CD4-positive, alpha-beta T cell treated with Interferon alpha-2 for 1 hour (primary cell): ENCODE results near the gene ITPR3.

ENCODE experiments used
- DNase-seq, 2 donors: peaks; one replicate each; pipeline ENCODE4 v3.0.0-alpha.2; 2020 to 2022

Gene ITPR3

DNA sequence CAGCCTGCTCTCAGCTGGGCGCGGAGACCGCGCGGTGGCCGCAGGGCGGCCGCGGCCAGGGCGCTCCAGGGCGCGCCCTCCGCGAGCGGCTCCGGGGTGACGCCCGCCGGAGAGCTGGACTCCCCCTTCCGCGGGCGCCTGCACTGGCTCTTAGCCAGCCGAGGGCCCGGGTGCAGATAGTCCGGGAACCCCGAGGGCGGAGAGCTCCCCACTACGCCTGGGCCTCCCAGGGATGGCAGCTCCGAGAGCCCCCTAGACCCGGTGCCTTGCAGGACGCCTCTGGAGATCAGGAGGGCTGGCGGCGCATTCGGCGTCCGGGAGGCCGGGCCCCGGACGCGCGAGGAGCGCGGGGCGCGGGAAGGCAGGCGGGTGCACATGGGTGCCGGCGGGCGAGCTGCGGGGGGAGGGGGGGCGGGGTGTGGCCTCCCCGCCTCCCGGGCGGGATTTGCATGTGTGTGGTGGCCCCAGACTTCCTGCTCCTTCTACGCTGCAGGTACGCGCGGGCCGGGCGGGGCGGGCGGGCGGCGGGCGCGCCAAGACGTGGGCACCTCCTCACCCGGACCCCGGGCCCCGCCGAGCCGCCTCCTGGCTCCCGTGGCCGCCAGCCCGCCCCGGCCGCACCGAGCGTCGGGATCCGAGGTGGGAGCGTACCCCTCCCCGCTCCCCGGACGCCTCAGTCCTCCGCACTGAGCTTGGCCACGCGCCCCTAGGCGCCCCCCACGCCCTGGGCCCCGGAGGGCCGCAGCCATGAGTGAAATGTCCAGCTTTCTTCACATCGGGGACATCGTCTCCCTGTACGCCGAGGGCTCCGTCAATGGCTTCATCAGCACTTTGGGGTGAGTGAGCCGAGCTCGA, at the start of gene ITPR3:
TSS of gene ITPR3 (plus strand) at position 467 of the 855 bp plus-strand sequence. CDS start at position 748, 281 bp downstream.
- peak; percentile 75 to 82 for DNase-seq

DNA sequence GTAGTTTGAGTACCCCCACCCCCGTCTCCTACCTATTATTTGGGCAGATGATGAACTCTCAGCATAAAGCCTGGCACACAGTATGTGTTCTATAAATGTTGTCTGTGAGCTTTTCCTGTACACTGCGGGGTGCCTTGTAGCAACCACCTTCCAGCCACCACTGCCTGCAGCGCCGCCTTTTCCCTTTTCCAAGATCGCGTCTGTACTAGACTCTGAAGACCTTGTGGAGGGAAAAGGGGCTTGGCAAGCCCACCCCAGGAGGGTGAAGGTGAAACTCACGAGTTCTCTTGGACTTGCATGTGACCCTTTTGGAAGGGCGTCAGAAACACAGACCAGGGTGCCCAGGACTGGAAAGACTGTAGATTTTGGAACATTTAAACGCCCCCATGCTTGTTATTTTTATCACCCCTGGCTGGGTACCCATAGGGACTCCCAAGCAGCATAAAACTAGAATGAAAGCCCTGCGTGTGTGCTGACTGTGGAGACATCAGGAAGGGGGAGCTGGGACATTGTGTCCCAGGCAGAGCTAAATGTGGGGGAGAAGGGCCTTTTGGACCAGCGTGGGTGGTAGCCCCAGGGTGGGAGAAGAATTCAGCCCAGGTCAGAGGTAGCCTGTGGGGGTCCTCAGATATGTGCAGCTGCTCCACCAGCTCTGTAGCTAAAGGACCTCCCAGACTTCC, 49.3 kb upstream of the ITPR3 start:
- DNase-seq, result no peak

DNA sequence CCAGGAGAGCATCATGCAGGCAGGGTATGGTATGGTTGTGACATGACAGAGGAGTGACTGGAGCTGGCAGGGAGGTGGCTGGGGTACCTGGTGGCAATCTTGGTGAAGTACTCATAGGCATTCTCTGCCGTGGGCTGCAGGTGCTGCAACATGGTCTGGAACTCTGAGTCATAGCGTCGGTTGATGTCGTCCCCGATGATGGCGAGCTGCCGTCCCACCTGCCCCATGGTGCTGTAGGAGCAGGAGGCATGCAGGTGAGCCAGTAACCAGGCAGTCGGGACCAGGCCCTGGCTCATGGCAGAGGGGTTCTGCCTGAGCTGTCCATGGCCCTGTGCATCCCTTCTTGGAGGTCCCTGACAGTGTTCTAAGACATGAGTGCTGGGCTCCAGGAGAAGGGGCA, 45.9 kb upstream of the ITPR3 start:
- no peak for DNase-seq

DNA sequence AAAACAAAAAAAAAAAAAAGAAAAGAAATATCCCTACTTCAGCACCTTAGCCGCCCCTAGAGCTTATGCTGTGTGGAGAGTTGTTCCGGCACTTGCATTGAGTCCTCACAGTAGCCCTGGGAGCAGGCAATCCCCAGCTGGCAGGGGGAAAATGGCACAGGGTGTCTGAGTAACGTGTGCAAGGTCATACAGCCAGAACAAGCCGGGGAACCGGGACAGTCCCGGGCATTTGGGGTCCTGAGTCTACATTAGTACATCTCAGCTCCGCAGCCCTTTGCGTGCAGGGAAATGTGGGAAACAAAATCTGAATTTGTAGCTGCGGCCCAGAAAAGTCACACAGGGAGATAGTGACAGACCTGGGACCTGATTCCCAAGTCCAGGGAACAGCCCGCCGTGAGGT, 44.5 kb upstream of the ITPR3 start:
- DNase-seq, result no peak

DNA sequence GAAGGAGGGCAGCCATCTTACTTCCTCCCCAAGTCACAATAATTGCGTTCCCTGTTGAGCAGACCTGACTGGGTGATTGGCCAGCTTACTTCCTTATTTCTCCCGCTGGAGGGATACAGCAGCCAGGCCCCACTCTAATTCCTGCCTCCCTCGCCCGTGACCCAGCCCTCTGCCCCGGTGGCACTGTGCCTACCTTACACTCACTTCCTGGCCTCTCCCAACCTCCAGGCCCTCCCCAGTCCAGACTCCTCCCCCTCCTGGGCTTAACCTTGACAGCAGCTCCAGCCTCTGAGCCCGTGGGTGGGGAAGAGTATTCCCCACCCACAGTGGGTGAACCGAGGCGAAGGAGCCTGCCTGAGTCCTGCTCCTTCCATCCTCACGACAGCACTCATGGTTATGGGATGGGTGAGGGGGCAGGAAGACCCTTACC, 44.0 kb upstream of the ITPR3 start:
- peak; percentile 32 to 48 for DNase-seq

DNA sequence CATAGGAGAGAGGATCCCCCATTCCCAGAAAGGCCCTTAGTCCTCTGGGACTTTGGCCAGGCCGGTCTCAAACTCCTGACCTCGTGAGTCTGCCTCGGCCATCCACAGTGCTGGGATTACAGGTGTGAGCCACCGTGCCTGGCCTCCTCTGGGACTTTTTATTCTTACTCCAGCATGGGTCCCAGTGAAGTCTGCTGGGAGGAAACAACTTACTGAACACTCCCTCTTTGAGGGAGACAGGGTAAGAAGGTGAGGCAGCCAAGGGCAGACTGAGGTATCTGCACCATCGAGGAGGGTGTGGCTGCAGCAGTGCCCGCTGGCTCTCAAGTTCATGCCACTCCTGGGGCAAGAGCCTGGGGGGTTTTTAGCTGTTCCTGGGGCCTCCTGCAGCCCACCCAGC, 43.4 kb upstream of the ITPR3 start:
- peak in 1 of 2 donors; percentile 36 for DNase-seq

DNA sequence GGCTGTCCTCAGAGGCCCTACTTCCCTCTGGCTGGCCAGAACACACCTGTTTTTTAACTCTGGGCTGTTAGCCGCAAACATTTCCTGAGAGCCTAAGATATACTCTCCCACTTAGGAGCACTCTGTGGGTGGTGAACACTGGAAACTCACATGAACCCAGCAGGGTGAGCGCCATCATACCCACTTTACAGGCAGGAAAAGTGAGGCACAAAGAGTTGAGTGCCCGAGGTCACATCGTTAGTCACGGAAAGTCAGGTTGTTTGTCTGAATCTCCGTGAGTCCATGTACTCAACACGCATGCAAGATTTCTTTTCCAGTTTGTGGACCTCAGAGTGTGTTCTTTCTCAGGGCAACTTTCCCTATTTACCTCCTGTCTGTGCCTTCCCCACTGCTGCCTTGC, 43.0 kb upstream of the ITPR3 start:
- DNase-seq, result no peak

DNA sequence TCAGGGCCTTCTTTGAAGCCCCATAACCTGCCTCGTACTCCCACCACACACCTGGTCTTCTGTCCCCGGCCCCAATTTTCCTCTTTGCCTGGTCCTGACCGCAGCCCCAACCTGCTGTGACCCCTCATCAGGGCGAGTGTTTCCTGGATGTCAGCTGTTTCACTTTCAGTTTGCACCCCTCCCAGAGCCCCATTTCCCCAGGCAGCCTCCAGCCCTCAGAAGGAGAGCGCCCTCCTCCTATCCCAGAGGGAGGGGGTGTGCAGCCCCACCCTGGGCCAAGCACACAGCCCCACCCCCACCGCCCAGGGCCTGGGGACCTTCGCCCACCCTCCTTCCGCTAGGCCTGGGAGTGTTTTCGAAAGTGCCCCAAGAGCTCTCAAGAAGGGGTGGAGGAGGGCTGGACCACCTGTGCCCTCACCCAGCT, 42.5 kb upstream of the ITPR3 start:
- DNase-seq, result peak; percentile 69 to 84

DNA sequence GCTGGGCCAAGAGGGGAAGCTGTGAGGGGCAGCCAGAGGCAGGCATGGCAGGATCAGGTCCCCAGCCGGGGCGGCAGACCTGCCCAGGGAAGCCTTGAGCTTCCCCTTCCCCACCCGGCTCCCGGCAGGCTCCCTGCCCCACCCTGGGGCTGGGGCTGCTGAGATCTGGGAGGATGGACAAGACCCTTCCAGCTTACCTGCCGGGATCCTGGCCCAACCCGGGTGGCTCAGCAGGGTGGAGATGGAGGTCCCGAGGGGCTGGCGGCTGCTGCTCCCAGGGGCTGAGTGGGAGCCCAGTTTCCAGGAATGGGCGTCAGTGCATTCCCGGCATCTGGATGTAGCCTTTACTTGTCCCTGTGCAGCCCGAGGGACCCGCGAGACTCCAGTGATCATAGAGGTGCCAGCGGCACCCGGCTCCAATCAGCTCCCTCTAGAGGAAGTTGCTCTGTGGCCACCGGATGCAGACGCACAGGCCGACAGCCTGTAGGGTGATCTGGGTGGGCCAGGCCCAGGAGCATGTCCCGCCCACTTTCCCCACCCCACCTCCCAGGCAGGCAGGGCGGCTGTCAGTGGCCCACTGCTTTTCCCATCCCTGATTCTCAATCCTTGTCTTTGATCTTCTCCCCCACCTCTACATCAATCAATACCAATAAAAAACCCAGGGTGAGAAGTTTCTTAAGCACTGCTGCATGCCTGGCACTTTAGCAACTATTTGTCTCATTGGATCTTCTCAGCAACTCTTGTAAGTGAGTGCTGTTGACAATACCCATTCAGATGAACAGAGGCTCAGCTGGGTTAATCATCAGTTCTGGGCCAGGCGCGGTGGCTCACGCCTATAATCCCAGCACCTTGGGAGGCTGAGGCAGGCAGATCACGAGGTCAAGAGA, 41.1 kb upstream of the ITPR3 start, which contains the start of gene BAK1:
TSS of gene BAK1 (minus strand) at position 449 of the 887 bp plus-strand sequence. CDS start 2,672 bp downstream, outside the sequence.
- DNase-seq, result peak; percentile 87 to 90

DNA sequence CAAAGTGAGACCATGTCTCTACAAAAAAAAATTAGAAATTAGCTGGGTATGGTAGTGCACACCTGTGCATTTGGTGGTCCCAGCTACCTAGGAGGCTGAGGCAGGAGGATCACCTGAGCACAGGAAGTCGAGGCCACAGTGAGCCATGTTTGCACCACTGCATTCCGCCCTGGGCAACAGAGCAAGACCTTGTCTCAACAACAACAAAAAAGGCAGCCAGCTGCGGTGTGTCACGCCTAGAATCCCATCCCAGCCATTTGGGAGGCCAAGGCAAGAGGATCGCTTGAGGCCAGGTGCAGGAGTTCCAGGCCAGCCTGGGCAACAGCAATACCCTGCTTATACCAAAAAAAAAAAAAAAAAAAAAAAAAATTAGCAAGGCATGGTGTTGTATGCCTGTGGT, 39.9 kb upstream of the ITPR3 start:
- no peak for DNase-seq

DNA sequence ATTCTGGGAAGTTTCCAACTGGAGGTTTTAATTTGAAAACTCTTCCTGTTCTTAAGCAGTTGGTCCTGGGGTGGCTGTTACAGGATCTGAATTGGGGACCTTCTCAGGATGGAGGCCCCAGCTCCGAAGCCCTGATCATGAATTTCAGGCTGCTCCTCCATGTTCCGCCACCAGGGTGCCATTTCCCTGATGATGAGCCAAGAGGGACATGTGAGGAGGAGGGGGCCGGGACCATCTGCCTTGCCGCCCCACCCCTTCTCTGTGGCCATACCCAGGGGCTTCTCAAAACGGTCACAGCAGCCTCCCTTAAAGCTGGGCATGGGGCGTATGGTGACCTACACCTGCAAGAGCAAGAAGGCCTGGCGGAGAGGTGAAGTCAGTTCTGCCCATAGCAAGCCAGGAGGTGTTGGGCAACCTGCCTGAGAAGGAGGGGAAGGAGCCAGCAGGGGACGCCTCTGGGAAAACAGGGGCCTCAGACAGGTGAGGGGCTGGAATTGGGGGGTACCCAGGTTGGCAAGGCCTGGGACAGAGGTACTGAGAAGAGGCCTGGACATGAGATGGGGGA, 37.4 kb upstream of the ITPR3 start:
- no peak for DNase-seq

DNA sequence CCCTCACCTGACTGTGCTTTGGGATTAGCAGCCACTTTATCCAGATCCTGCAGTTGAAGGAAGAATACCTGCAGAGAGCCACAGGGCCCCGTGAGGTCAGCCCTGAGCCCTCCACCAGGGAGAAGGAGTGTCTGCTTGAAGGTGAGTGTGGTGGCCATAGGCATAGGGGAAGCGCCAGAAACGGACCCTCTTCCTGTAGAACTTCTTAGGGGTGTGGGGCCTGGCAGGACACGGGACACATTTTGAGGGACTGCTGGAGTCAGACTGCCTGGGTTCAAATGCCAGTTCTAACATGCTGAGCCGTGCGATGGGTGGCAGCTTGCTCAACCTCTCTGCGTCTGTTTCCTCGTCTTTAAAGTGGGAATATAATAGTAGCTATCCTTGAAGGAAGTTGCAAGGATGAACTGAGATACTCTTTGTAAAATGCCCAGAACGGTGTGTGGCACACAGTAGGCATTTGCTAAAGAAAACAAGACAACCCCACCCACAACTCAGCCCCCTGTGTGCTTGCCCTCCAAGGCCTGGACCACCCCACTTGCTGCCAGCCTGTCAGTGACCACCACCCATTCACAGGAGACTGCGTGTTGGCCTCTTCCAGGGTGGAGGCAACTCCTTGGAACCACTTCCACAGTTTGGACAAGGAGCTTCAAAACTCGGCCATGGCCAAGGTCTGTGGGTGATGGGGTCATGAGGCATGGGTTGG, 36.3 kb upstream of the ITPR3 start:
- DNase-seq, result no peak

DNA sequence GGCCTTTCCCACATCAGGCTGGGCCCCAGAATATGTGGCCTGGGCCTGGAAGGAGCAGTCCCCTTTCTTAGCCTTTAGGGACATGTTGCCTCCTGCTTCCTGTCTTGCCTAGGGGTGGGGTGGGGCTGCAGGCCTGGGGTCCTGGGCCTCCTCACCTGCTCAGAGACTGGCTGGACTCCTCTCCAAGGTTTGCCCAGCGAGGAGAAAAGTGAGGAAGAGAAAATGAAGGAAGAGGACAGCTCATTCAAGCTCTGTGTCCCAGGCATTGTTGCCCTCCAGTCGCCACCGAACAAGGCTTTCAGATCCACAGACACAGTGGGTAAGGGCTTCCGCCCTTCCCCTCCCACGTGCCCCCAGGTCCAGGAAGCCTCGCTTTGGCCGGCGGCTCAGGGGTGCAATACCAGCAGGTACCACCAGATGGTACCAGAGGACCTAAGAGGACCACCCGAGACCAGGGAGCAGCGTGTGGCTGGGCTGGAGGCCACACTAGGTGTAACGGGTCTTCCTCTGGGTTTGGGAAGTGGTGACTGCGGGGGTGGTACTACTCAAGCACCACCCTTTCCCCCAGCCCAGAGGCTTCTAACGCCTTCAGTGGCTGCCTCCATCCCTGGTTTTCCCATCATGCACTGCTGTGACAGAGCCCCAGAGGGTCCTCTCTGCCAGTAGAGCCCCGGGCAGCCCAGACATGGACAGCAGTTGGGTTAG, 35.6 kb upstream of the ITPR3 start:
- peak; percentile 88 to 94 for DNase-seq

DNA sequence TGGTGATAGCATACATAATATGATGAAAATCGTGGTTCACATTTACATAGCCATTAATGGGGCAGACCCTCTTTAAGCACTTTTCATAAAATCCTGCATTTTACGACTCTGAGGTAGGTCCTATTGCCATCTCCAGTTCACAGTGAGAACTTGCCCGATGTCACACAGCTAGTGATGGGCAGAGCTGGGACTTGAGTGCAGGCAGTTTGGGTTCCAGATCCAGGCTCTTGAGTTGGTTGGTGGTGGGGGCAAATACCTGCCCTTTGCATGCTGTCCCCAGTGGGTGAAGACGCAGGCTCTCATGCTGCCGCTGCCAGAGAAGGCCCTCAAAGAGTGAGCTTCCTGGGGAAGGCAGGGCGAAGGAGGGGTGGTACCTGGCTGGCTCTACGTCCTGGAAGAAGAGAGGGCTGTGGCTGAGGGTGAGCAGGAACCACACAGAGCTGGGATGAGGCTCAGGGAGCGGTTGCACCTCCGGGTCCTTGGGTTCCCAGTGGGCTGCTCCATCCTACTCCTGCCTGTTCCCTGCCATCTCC, 34.9 kb upstream of the ITPR3 start:
- DNase-seq, result no peak

DNA sequence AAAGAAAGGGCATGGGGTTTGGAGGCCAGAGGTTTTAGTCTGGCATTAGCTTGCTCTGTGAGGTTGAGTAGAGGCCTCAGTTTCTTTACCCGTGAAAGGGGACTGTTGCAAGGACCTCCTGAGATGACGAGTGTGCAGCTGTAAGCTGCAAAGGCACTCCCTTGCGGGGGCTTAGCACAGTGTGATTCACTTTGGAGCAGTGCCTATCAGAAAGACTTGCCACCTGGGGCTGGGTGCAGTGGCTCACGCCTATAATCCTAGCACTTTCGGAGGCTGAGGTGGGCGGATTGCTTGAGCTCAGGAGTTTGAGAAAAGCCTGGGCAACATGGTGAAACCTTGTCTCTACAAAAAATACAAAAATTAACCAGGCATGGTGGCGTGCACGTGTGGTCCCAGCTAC, 33.6 kb upstream of the ITPR3 start:
- DNase-seq, result no peak

DNA sequence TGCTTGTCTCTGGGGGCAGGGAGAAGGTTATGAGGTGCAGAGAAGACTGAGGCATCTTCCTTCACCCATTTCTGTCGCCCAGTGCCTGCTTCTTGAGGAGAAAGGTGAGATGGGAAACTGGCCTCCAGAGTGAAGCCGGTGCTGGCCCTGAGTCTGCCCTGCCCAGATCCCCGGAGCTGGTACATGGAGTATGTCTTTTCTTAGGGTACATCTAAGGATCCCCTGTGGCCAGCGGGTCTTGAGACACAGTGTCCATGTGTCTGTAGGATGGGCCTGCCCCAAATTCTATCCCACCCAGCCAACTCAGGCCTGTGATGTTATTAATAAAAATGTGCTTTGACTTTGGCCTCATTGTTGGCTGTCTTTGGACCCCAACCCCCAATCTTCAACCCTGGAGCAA, 32.2 kb upstream of the ITPR3 start:
- DNase-seq, result no peak

DNA sequence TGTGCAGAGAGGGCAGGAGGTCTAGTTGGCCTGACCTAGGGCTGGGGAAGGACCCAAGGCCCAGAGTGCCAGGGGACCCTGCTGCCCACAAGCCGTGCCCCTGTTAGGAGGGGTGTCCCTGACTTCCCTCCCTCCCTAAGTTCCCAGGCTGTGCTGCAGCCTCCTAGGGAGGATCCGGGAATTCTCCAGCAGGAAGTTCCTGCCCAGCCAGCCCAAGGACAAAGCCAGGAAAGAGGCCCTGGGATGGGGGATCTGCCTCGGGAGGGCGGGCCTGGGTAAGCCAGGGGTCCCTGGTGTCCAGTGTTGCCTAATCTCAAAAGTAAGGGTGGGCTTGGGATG, 31.8 kb upstream of the ITPR3 start:
- no peak for DNase-seq

DNA sequence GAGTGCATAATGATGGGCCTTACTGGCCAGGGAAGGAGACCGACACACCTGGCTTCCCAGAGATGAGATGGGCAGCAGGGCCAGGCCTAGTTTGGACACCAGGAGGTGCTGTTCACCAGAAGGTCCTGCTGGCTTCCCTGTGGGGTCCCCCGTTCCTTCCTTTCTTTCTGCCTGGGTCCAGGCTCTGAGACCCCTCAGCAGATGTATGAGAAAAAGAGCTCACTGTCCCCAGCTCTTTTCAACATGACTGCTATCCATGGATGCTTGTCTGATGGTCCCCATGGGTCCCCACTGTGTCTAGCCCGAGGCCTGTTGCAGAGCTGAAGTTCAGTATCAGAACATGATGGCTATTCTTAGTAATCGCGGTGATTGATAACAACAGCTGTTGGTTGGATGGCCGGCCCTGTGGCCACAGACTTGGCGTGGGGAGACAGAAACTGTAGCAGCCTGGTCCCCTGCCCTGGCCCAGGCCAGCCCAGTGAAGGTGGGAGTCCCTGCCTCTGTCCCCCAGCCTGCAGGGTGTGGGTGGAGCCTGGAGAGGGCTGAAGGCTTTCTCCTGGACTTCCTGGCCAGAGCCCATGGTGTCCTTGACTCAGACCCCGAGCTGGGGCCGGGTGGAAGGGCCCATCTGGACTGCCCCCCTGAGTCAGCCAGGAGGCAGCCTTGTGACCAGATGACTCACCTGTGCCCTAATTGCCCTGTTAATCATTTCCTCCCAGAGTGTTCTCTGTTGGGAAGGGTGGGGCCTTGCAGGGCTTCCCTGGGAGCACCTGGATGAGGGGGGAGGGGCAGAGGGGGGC, 31.2 kb upstream of the ITPR3 start:
- DNase-seq, result peak; percentile 42 to 50

DNA sequence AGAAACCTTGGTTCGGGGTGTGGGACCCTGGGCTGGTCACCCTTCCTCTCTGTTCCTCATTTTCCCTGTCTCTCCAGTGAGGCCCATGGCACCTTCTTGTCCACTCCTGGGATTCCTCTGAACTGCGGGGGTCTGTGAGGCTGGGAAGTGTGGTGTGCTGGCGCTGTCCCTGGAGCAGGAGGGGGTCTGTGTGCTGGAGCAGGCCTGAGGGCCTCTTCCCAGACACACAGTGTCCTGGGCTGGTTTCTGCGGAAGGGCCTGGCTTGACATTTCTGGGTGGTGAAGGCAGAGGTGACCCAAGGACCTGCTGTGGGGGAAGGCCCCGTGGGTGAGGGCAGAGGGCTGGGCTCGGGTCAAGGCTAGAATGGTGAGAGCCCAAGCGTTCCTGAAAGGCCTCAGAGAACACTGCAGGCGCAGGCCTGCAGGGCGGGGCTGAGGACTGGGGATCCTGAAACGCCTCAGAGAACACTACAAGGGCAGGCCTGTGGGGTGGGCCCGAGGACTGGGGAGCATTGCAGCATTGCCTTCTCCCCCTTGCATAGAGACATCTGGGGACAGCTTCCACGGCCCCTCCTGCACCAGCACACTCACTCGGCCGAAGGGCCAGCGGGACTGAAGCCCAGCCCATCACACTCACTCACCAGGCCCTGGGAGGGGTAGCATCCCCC, 30.5 kb upstream of the ITPR3 start:
- DNase-seq, result no peak
